ENCODE measurements around the gene CBY2. TPM values are rescaled to one million over a fixed set of nuclear protein-coding genes. Genes with fewer than 3 reads are reported as not detected.

Gene CBY2
- total RNA-seq, 1 experiment from 2014 or later = not detected

- H3K79me2 ChIP-seq (ENCODE audit: low read length) = no peaks in the 10 kb centered on the region
- H3K4me1 ChIP-seq (ENCODE audit: insufficient read depth, low read length) = no peaks in the 10 kb centered on the region
- no TSS peak for BruUV-seq (replicated peaks)
- no peak overlapping the region for H3K9ac ChIP-seq (ENCODE audit: low read length)
- H3K27ac ChIP-seq (ENCODE audit: low read length) = no peak overlapping the region
- H3K36me3 ChIP-seq (ENCODE audit: low read depth, low read length) = no peaks in the 10 kb centered on the region
- DNase-seq (no peak), ATAC-seq (no peak)
- POLR2A ChIA-PET (ENCODE audit: unreplicated experiment) = no interaction called here
- TF ChIP-seq EZH2phosphoT487 (IDR thresholded peaks at IDR 0.05; ENCODE audit: borderline replicate concordance, low read length) = no peak
- no peak for TF ChIP-seq CTCF (conservative IDR thresholded peaks at IDR 0.05; ENCODE audit: low read depth, low read length)
- no peak for TF ChIP-seq EZH2 (IDR thresholded peaks at IDR 0.05; ENCODE audit: low read length, unreplicated experiment)
- H3K9me3 ChIP-seq (ENCODE audit: low read length) = no peaks in the 10 kb centered on the region
- CTCF ChIA-PET = no interaction called here
- no peaks in the 10 kb centered on the region for H3F3A ChIP-seq (ENCODE audit: low read length, unreplicated experiment)
- H3K27me3 ChIP-seq (ENCODE audit: low read length) = peaks cover 21% of the 10 kb centered on the region; the same call in 1 of the 2 replicates
- intact Hi-C loops (cut with micrococcal nuclease) = no loop called here
- H4K20me1 ChIP-seq (ENCODE audit: low read length) = no peaks in the 10 kb centered on the region
- no peak overlapping the region for H3K4me2 ChIP-seq (ENCODE audit: low read length)
- no peak overlapping the region for H2AFZ ChIP-seq (ENCODE audit: low read length)
- H3K4me3 ChIP-seq (ENCODE audit: low read length) = no peak overlapping the region
- no peaks in the 10 kb centered on the region for H3K9me2 ChIP-seq (replicated peaks; ENCODE audit: low read length)
These were observed 40.9 kb downstream of the CBY2 start for GRCh38 chr13:45742985-45743384.

GRCh38 chr13:45744979-45745378 is 42.9 kb downstream of the CBY2 start:
- Histone ChIP-seq H3K4me1 (ENCODE audit: insufficient read depth, low read length) (no peaks in the 10 kb centered on the region), H3K27me3 (ENCODE audit: low read length) (peaks cover 34% of the 10 kb centered on the region), H3F3A (ENCODE audit: low read length, unreplicated experiment) (no peaks in the 10 kb centered on the region), H3K9ac (ENCODE audit: low read length) (no peak overlapping the region), H3K4me2 (ENCODE audit: low read length) (no peak overlapping the region), H3K27ac (ENCODE audit: low read length) (no peak overlapping the region), H3K79me2 (ENCODE audit: low read length) (no peaks in the 10 kb centered on the region), H3K9me2 (replicated peaks; ENCODE audit: low read length) (no peaks in the 10 kb centered on the region), H3K4me3 (ENCODE audit: low read length) (no peak overlapping the region), H2AFZ (ENCODE audit: low read length) (no peak overlapping the region), H3K9me3 (ENCODE audit: low read length) (no peaks in the 10 kb centered on the region), H3K36me3 (ENCODE audit: low read depth, low read length) (no peaks in the 10 kb centered on the region), H4K20me1 (ENCODE audit: low read length) (no peaks in the 10 kb centered on the region)
- intact Hi-C loops (cut with micrococcal nuclease) = no loop called here
- TF ChIP-seq CTCF (conservative IDR thresholded peaks at IDR 0.05; ENCODE audit: low read depth, low read length) (no peak), EZH2phosphoT487 (IDR thresholded peaks at IDR 0.05; ENCODE audit: borderline replicate concordance, low read length) (no peak), EZH2 (IDR thresholded peaks at IDR 0.05; ENCODE audit: low read length, unreplicated experiment) (no peak)
- CTCF ChIA-PET = no interaction called here
- ATAC-seq (no peak), DNase-seq (no peak)
- POLR2A ChIA-PET (ENCODE audit: unreplicated experiment) = no interaction called here
- no TSS peak for BruUV-seq (replicated peaks)

GRCh38 chr13:45747071-45747470 is 45.0 kb downstream of the CBY2 start:
- Histone ChIP-seq H3K27me3 (ENCODE audit: low read length) (peaks cover 23% of the 10 kb centered on the region), H3K4me3 (ENCODE audit: low read length) (no peak overlapping the region), H4K20me1 (ENCODE audit: low read length) (no peaks in the 10 kb centered on the region), H2AFZ (ENCODE audit: low read length) (no peak overlapping the region), H3K36me3 (ENCODE audit: low read depth, low read length) (no peaks in the 10 kb centered on the region), H3K4me1 (ENCODE audit: insufficient read depth, low read length) (no peaks in the 10 kb centered on the region), H3K27ac (ENCODE audit: low read length) (no peak overlapping the region), H3K4me2 (ENCODE audit: low read length) (no peak overlapping the region), H3K79me2 (ENCODE audit: low read length) (no peaks in the 10 kb centered on the region), H3K9me2 (replicated peaks; ENCODE audit: low read length) (no peaks in the 10 kb centered on the region), H3F3A (ENCODE audit: low read length, unreplicated experiment) (no peaks in the 10 kb centered on the region), H3K9ac (ENCODE audit: low read length) (no peak overlapping the region), H3K9me3 (ENCODE audit: low read length) (no peaks in the 10 kb centered on the region)
- TF ChIP-seq EZH2phosphoT487 (IDR thresholded peaks at IDR 0.05; ENCODE audit: borderline replicate concordance, low read length) = no peak
- TF ChIP-seq CTCF (conservative IDR thresholded peaks at IDR 0.05; ENCODE audit: low read depth, low read length) = no peak
- TF ChIP-seq EZH2 (IDR thresholded peaks at IDR 0.05; ENCODE audit: low read length, unreplicated experiment) = no peak
- BruUV-seq (replicated peaks) = no TSS peak
- DNase-seq = no peak
- ChIA-PET CTCF (no interaction called here), POLR2A (ENCODE audit: unreplicated experiment) (no interaction called here)
- no peak for ATAC-seq
- intact Hi-C loops (cut with micrococcal nuclease) = no loop called here
